ENCODE data around the gene CSMD2. TPM values are rescaled to one million over a fixed set of nuclear protein-coding genes. Genes with fewer than 3 reads are reported as not detected.

CSMD2 gene
- total and polyA plus RNA-seq, 2 experiments from 2014 or later, result 5.3 to 16.6 TPM

DNA sequence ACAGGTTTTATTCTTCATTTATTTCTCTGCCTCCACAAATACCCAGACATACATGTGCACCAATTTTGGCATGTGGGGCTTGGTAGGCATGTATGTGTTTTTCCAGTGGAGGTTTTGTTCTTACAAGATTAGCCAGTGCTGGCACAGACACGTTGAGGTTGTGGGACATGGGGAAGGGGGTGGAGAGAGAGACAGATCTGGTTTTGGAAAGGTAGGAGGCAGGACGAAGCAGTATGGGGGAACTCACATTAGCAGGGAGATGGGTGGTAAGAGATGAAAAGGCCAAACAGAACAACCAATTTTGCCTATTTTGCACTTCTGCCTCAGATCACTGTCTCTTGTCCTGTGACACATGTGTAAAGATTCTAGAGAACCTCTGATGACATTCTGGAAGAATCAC is 467.2 kb downstream of the CSMD2 start:
- no peak for TF ChIP-seq ZNF331 (CRISPR knock-in tag; IDR thresholded peaks at IDR 0.05; ENCODE audit: low read depth)
- TF ChIP-seq, protein P1, sequence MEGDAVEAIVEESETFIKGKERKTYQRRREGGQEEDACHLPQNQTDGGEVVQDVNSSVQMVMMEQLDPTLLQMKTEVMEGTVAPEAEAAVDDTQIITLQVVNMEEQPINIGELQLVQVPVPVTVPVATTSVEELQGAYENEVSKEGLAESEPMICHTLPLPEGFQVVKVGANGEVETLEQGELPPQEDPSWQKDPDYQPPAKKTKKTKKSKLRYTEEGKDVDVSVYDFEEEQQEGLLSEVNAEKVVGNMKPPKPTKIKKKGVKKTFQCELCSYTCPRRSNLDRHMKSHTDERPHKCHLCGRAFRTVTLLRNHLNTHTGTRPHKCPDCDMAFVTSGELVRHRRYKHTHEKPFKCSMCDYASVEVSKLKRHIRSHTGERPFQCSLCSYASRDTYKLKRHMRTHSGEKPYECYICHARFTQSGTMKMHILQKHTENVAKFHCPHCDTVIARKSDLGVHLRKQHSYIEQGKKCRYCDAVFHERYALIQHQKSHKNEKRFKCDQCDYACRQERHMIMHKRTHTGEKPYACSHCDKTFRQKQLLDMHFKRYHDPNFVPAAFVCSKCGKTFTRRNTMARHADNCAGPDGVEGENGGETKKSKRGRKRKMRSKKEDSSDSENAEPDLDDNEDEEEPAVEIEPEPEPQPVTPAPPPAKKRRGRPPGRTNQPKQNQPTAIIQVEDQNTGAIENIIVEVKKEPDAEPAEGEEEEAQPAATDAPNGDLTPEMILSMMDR (conservative IDR thresholded peaks at IDR 0.05; ENCODE audit: low read depth in 2 of 2), result no peak
- TF ChIP-seq, protein P2, sequence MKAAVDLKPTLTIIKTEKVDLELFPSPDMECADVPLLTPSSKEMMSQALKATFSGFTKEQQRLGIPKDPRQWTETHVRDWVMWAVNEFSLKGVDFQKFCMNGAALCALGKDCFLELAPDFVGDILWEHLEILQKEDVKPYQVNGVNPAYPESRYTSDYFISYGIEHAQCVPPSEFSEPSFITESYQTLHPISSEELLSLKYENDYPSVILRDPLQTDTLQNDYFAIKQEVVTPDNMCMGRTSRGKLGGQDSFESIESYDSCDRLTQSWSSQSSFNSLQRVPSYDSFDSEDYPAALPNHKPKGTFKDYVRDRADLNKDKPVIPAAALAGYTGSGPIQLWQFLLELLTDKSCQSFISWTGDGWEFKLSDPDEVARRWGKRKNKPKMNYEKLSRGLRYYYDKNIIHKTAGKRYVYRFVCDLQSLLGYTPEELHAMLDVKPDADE (IDR thresholded peaks at IDR 0.05), result no peak
- no peak for TF ChIP-seq CREB1 (CRISPR knock-in tag; IDR thresholded peaks at IDR 0.05; ENCODE audit: low read depth)
- TF ChIP-seq, protein P3, sequence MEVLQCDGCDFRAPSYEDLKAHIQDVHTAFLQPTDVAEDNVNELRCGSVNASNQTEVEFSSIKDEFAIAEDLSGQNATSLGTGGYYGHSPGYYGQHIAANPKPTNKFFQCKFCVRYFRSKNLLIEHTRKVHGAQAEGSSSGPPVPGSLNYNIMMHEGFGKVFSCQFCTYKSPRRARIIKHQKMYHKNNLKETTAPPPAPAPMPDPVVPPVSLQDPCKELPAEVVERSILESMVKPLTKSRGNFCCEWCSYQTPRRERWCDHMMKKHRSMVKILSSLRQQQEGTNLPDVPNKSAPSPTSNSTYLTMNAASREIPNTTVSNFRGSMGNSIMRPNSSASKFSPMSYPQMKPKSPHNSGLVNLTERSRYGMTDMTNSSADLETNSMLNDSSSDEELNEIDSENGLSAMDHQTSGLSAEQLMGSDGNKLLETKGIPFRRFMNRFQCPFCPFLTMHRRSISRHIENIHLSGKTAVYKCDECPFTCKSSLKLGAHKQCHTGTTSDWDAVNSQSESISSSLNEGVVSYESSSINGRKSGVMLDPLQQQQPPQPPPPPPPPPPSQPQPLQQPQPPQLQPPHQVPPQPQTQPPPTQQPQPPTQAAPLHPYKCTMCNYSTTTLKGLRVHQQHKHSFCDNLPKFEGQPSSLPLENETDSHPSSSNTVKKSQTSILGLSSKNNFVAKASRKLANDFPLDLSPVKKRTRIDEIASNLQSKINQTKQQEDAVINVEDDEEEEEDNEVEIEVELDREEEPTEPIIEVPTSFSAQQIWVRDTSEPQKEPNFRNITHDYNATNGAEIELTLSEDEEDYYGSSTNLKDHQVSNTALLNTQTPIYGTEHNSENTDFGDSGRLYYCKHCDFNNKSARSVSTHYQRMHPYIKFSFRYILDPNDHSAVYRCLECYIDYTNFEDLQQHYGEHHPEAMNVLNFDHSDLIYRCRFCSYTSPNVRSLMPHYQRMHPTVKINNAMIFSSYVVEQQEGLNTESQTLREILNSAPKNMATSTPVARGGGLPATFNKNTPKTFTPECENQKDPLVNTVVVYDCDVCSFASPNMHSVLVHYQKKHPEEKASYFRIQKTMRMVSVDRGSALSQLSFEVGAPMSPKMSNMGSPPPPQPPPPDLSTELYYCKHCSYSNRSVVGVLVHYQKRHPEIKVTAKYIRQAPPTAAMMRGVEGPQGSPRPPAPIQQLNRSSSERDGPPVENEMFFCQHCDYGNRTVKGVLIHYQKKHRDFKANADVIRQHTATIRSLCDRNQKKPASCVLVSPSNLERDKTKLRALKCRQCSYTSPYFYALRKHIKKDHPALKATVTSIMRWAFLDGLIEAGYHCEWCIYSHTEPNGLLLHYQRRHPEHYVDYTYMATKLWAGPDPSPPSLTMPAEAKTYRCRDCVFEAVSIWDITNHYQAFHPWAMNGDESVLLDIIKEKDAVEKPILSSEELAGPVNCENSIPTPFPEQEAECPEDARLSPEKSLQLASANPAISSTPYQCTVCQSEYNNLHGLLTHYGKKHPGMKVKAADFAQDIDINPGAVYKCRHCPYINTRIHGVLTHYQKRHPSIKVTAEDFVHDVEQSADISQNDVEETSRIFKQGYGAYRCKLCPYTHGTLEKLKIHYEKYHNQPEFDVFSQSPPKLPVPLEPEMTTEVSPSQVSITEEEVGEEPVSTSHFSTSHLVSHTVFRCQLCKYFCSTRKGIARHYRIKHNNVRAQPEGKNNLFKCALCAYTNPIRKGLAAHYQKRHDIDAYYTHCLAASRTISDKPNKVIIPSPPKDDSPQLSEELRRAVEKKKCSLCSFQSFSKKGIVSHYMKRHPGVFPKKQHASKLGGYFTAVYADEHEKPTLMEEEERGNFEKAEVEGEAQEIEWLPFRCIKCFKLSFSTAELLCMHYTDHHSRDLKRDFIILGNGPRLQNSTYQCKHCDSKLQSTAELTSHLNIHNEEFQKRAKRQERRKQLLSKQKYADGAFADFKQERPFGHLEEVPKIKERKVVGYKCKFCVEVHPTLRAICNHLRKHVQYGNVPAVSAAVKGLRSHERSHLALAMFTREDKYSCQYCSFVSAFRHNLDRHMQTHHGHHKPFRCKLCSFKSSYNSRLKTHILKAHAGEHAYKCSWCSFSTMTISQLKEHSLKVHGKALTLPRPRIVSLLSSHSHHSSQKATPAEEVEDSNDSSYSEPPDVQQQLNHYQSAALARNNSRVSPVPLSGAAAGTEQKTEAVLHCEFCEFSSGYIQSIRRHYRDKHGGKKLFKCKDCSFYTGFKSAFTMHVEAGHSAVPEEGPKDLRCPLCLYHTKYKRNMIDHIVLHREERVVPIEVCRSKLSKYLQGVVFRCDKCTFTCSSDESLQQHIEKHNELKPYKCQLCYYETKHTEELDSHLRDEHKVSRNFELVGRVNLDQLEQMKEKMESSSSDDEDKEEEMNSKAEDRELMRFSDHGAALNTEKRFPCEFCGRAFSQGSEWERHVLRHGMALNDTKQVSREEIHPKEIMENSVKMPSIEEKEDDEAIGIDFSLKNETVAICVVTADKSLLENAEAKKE (CRISPR knock-in tag; IDR thresholded peaks at IDR 0.05), result no peak
- TF ChIP-seq EZH2phosphoT487 (IDR thresholded peaks at IDR 0.05; ENCODE audit: unreplicated experiment), result no peak
- TF ChIP-seq JUNB (IDR thresholded peaks at IDR 0.05; ENCODE audit: unreplicated experiment), result no peak
- TF ChIP-seq NANOG (IDR thresholded peaks at IDR 0.05; ENCODE audit: borderline replicate concordance), result no peak
- TF ChIP-seq POLR2AphosphoS5 (IDR thresholded peaks at IDR 0.05; ENCODE audit: low read depth), result no peak
- no peak for TF ChIP-seq EZH2 (IDR thresholded peaks at IDR 0.05; ENCODE audit: low read depth, unreplicated experiment)
- no peak for TF ChIP-seq STAT1 (IDR thresholded peaks at IDR 0.05; ENCODE audit: unreplicated experiment)
- TF ChIP-seq, protein P4, sequence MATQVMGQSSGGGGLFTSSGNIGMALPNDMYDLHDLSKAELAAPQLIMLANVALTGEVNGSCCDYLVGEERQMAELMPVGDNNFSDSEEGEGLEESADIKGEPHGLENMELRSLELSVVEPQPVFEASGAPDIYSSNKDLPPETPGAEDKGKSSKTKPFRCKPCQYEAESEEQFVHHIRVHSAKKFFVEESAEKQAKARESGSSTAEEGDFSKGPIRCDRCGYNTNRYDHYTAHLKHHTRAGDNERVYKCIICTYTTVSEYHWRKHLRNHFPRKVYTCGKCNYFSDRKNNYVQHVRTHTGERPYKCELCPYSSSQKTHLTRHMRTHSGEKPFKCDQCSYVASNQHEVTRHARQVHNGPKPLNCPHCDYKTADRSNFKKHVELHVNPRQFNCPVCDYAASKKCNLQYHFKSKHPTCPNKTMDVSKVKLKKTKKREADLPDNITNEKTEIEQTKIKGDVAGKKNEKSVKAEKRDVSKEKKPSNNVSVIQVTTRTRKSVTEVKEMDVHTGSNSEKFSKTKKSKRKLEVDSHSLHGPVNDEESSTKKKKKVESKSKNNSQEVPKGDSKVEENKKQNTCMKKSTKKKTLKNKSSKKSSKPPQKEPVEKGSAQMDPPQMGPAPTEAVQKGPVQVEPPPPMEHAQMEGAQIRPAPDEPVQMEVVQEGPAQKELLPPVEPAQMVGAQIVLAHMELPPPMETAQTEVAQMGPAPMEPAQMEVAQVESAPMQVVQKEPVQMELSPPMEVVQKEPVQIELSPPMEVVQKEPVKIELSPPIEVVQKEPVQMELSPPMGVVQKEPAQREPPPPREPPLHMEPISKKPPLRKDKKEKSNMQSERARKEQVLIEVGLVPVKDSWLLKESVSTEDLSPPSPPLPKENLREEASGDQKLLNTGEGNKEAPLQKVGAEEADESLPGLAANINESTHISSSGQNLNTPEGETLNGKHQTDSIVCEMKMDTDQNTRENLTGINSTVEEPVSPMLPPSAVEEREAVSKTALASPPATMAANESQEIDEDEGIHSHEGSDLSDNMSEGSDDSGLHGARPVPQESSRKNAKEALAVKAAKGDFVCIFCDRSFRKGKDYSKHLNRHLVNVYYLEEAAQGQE (IDR thresholded peaks at IDR 0.05; ENCODE audit: unreplicated experiment), result no peak
- TF ChIP-seq ZNF114 (CRISPR knock-in tag; IDR thresholded peaks at IDR 0.05), result no peak
- Mint-ChIP-seq H3K27ac (no peak overlapping the region), H3K27me3 (ENCODE audit: insufficient read depth, low read depth, poor library complexity) (no peaks in the 10 kb centered on the region), H3K4me3 (no peak overlapping the region), H3K4me1 (no peaks in the 10 kb centered on the region), H3K9me3 (no peaks in the 10 kb centered on the region), H3K36me3 (ENCODE audit: low read depth) (peaks cover 18% of the 10 kb centered on the region)
- no peaks in the 10 kb centered on the region for H3K36me3 ChIP-seq (ENCODE audit: insufficient read depth)
- no peaks in the 10 kb centered on the region for H3K4me1 ChIP-seq (ENCODE audit: insufficient read depth)
- H2AFZ ChIP-seq, result no peak overlapping the region
- 0 out of 2 replicates have a peak, but pooled peaks cover 2% of the 10 kb centered on the region for H4K20me1 ChIP-seq (replicated peaks; ENCODE audit: insufficient read depth)
- no peaks in the 10 kb centered on the region for H3K79me2 ChIP-seq (replicated peaks; ENCODE audit: insufficient read depth)
- ATAC-seq (no peak), DNase-seq (ENCODE audit: low spot score) (no peak)
- H3F3A ChIP-seq (replicated peaks; ENCODE audit: low read depth), result no peaks in the 10 kb centered on the region
- no peaks in the 10 kb centered on the region for H3K27me3 ChIP-seq (ENCODE audit: insufficient read depth)
- H3K9me2 ChIP-seq (ENCODE audit: insufficient read depth), result no peaks in the 10 kb centered on the region
- no peak overlapping the region for H3K27ac ChIP-seq (ENCODE audit: low read depth)
- no peak overlapping the region for H3K4me3 ChIP-seq
- no peak overlapping the region for H3K4me2 ChIP-seq
